ENCODE data around the gene STOML1.

- TF ChIP-seq CTCF (conservative IDR thresholded peaks at IDR 0.05; ENCODE audit: low read length) (no peak), EZH2phosphoT487 (IDR thresholded peaks at IDR 0.05; ENCODE audit: borderline replicate concordance) (no peak)
These were observed 39.8 kb downstream of the STOML1 start for GRCh38 chr15:73952171-73952912.
